Measurements from ENCODE around the gene RERE.

- TF ChIP-seq CTCF (IDR thresholded peaks at IDR 0.05; ENCODE audit: low read depth, low read length, poor library complexity, severe bottlenecking), result no peak
- TF ChIP-seq EZH2phosphoT487 (IDR thresholded peaks at IDR 0.05; ENCODE audit: borderline replicate concordance, low read length), result no peak
These were observed 397.1 kb downstream of the RERE start for GRCh38 chr1:8420318-8420717.
